EL (cell line): ENCODE results near the gene TARM1.
"Not testable (repeated sequence)": the region's sequence is repeated elsewhere in the genome, so short reads cannot be mapped to it uniquely, and the experiment has no call there.

Source experiments
- DNase-seq: peaks from one replicate; pipeline ENCODE4 v3.0.0-alpha.2; 2016

TARM1 gene

GRCh38 chr19:54099190-54099902, 18.2 kb upstream of the TARM1 start:
- no peak for DNase-seq

- peak; percentile 54 for DNase-seq
These were observed 15.5 kb upstream of the TARM1 start for GRCh38 chr19:54096617-54097106.

GRCh38 chr19:54095859-54096616, 14.9 kb upstream of the TARM1 start:
- DNase-seq = peak; percentile 61

- DNase-seq = no peak
These were observed 14.1 kb upstream of the TARM1 start for GRCh38 chr19:54095136-54095858.

- DNase-seq = no peak
These were observed 13.3 kb upstream of the TARM1 start for GRCh38 chr19:54094426-54095000.

GRCh38 chr19:54084410-54084809, 3.2 kb upstream of the TARM1 start:
- DNase-seq = no peak

GRCh38 chr19:54077334-54077733, 3.8 kb downstream of the TARM1 start:
- DNase-seq = no peak

- no peak for DNase-seq
These were observed 6.3 kb downstream of the TARM1 start for GRCh38 chr19:54074851-54075250.

- no peak for DNase-seq
These were observed 7.3 kb downstream of the TARM1 start for GRCh38 chr19:54073829-54074228.

GRCh38 chr19:54069470-54069869, 11.7 kb downstream of the TARM1 start:
- no peak for DNase-seq

GRCh38 chr19:54063350-54064116, 17.6 kb downstream of the TARM1 start, which contains the start of gene VSTM1:
VSTM1 (minus strand) TSS chr19:54063897; CDS start chr19:54063777, 120 bp downstream.
- no peak for DNase-seq

- DNase-seq = no peak
These were observed 18.5 kb downstream of the TARM1 start for GRCh38 chr19:54062643-54063042.

GRCh38 chr19:54047616-54048015, 33.5 kb downstream of the TARM1 start:
- no peak for DNase-seq

- DNase-seq = no peak
These were observed 35.4 kb downstream of the TARM1 start for GRCh38 chr19:54045771-54046170.

GRCh38 chr19:54042989-54043388, 38.2 kb downstream of the TARM1 start:
- no peak for DNase-seq

- no peak for DNase-seq
These were observed 39.1 kb downstream of the TARM1 start for GRCh38 chr19:54041969-54042606.

- no peak for DNase-seq
These were observed 41.2 kb downstream of the TARM1 start for GRCh38 chr19:54040003-54040402.

- DNase-seq = not testable (repeated sequence)
These were observed 44.6 kb downstream of the TARM1 start for GRCh38 chr19:54036542-54036941.

GRCh38 chr19:54035215-54036178, 45.7 kb downstream of the TARM1 start:
- DNase-seq = peak; percentile 87

- DNase-seq = peak; percentile 23
These were observed 50.1 kb downstream of the TARM1 start for GRCh38 chr19:54030895-54031586.
